GF-D8 (cell line): ENCODE data around the gene ADAMTSL4.
"Not testable (repeated sequence)": the region's sequence is repeated elsewhere in the genome, so short reads cannot be mapped to it uniquely, and the experiment has no call there.

Source experiments
- DNase-seq: peaks from one replicate; lab custom pipeline; 2025; lab: John Stamatoyannopoulos, UW

Gene ADAMTSL4

GRCh38 chr1:150582371-150582770 lies 33.2 kb downstream of the ADAMTSL4 start:
- DNase-seq = no peak

- no peak for DNase-seq
Observed at GRCh38 chr1:150596095-150596892, 47.1 kb downstream of the ADAMTSL4 start.

GRCh38 chr1:150596976-150597375 lies 47.8 kb downstream of the ADAMTSL4 start:
- no peak for DNase-seq

GRCh38 chr1:150598346-150598745 lies 49.1 kb downstream of the ADAMTSL4 start:
- DNase-seq = not testable (repeated sequence)

DNA sequence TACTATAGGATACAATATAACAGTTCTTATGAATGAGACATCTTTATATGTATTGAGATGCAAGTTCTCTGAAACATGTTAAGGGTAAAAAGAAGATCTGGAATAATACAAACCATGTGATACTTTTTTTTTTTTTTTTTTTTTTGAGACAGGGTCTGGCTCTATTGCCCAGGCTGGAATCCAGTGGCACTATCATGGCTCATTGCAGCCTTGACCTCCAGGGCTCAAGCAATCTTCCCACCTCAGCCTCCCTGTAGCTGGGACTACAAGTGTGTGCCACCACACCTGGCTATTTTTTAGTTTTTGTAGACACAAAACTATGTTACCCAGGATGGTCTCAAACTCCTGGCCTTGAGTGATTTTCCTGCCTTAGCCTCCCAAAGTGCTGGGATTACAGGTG lies 52.3 kb downstream of the ADAMTSL4 start:
- no peak for DNase-seq

GRCh38 chr1:150602372-150602771 lies 53.2 kb downstream of the ADAMTSL4 start:
- not testable (repeated sequence) for DNase-seq

DNA sequence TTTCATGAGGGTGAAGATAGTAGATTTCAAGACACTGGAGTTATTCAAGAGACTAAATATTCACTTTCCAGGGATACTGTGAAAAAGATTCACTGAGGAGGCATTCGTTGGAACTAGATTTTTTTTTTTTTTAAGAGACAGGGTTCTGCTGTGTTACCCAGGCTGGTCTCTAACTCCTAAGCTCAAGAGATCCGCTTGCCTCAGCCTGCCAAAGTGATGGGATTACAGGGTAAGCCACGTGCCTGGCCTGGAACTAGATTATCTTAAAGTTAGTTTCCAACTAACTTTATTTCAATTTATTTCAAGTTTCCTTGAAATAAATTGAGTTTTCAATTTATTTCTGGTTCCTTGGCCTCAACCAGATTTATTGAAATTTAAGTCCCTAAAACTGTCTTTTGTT lies 54.5 kb downstream of the ADAMTSL4 start:
- DNase-seq = no peak

- no peak for DNase-seq
Observed at GRCh38 chr1:150604226-150604588, 55.0 kb downstream of the ADAMTSL4 start.

GRCh38 chr1:150605451-150605731 lies 56.2 kb downstream of the ADAMTSL4 start:
- DNase-seq = not testable (repeated sequence)

GRCh38 chr1:150606463-150607142 lies 57.4 kb downstream of the ADAMTSL4 start:
- no peak for DNase-seq

GRCh38 chr1:150609732-150610131 lies 60.5 kb downstream of the ADAMTSL4 start:
- DNase-seq = no peak
